ENCODE data around the gene ANKRD1. TPM values are rescaled to one million over a fixed set of nuclear protein-coding genes. Genes with fewer than 3 reads are reported as not detected.

ANKRD1 gene
- total RNA-seq, 1 experiment from 2014 or later = not detected

DNA sequence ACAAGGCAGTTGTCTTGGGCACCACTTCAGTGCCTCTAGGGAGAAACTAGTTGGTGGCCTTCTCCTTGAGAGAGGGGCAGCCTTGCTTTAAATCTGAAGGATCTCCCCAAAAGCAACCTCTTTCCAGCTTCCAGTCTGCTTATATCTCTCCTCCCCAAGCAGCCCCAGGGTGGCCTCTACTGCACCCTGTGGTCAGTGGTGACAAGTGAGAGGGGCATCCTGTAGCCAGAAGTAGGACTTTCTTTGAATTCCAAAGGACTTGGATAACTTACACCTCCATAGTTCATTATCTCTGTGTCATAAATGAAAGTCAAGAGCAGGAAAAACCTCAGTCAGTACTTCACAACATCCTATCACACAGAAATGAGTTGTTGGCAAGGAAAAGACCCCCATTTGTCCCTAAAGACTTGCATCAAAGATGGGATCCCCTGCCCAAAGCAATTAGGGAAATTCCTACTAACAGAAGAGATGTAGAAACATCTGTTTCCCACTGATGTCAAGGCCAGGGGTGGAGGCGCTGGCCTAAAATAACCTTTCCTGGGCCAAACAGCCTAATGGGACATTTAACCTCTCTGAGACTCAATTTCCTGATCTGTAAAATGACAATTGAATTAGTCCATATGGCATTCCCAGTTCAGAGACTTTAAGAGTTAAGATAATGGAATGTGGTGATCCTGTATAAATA, 44.0 kb upstream of the ANKRD1 start:
- CTCF ChIA-PET = no interaction called here
- intact Hi-C loops (cut with micrococcal nuclease) = no loop called here
- H3K4me1 ChIP-seq (ENCODE audit: control insufficient read depth in 1 of 2, insufficient read depth in 2 of 2, low read length in 2 of 2) = peaks cover 0 to 9% of the 10 kb centered on the region in 2 experiments; a peak in 2 of 4 replicates
- no peak for DNase-seq (ENCODE audit: low read depth, low spot score)
- no peak overlapping the region for H3K27ac ChIP-seq (ENCODE audit: low read depth, low read length)
- H3K4me2 ChIP-seq (ENCODE audit: low read length) = no peak overlapping the region
- POLR2A ChIA-PET = no interaction called here
- BruUV-seq (replicated peaks) = no TSS peak
- RAD21 ChIA-PET (ENCODE audit: low non-redundant PET in 1 of 2, low total read pairs in 2 of 2, uncharacterized antibody in 2 of 2, unreplicated experiment in 2 of 2) = no interaction called here
- no peak overlapping the region for H2AFZ ChIP-seq (ENCODE audit: low read depth, low read length, poor library complexity, severe bottlenecking)
- H3K9me3 ChIP-seq (ENCODE audit: control insufficient read depth in 1 of 2, insufficient read depth in 1 of 2, low read depth in 1 of 2, low read length in 2 of 2) = no peaks in the 10 kb centered on the region
- no peak for ATAC-seq
- no peaks in the 10 kb centered on the region for H3K9me2 ChIP-seq (ENCODE audit: insufficient read depth)
- no peaks in the 10 kb centered on the region for H3K79me2 ChIP-seq (ENCODE audit: insufficient read depth, low read length)
- no peaks in the 10 kb centered on the region for H3K36me3 ChIP-seq (ENCODE audit: control insufficient read depth in 1 of 2, insufficient read depth in 2 of 2, low read length in 2 of 2)
- H4K20me1 ChIP-seq (ENCODE audit: insufficient read depth) = no peaks in the 10 kb centered on the region
- TF ChIP-seq SRF (IDR thresholded peaks at IDR 0.05; ENCODE audit: low read depth) = no peak
- no peak for TF ChIP-seq YY1 (IDR thresholded peaks at IDR 0.05; ENCODE audit: extremely low read depth, insufficient replicate concordance, low read depth, low read length)
- TF ChIP-seq SIN3A (IDR thresholded peaks at IDR 0.05; ENCODE audit: low read depth) = no peak
- TF ChIP-seq CTCF (IDR thresholded peaks at IDR 0.05 in 2 of 3, conservative IDR thresholded peaks at IDR 0.05 in 1 of 3; ENCODE audit: borderline replicate concordance in 1 of 3, insufficient read depth in 1 of 3, low read depth in 2 of 3, low read length in 2 of 3) = no peak
- no peak for TF ChIP-seq MAX (IDR thresholded peaks at IDR 0.05)
- TF ChIP-seq TCF7L2 (IDR thresholded peaks at IDR 0.05; ENCODE audit: borderline replicate concordance, extremely low read depth, insufficient read depth, insufficient read length) = no peak
- TF ChIP-seq POLR2AphosphoS5 (IDR thresholded peaks at IDR 0.05; ENCODE audit: low read depth, low read length) = no peak
- TF ChIP-seq ZFX (IDR thresholded peaks at IDR 0.05) = no peak
- TF ChIP-seq SP1 (IDR thresholded peaks at IDR 0.05; ENCODE audit: low read depth) = no peak
- TF ChIP-seq JUND (IDR thresholded peaks at IDR 0.05) = no peak
- no peak for TF ChIP-seq RAD21 (IDR thresholded peaks at IDR 0.05; ENCODE audit: low read depth)
- TF ChIP-seq EZH2phosphoT487 (IDR thresholded peaks at IDR 0.05; ENCODE audit: borderline replicate concordance) = no peak
- TF ChIP-seq ELF1 (IDR thresholded peaks at IDR 0.05; ENCODE audit: borderline replicate concordance, low read depth) = no peak
- TF ChIP-seq POLR2A (IDR thresholded peaks at IDR 0.05; ENCODE audit: borderline replicate concordance, extremely low read depth, insufficient read depth, insufficient read length) = no peak
- no peak for TF ChIP-seq EGR1 (IDR thresholded peaks at IDR 0.05; ENCODE audit: low read depth)
- no peak for TF ChIP-seq ZNF274 (IDR thresholded peaks at IDR 0.05; ENCODE audit: low read depth, low read length)
- no peak for TF ChIP-seq FOSL1 (IDR thresholded peaks at IDR 0.05; ENCODE audit: low read depth)
- no peak overlapping the region for H3K4me3 ChIP-seq (replicated peaks in 1 of 2; ENCODE audit: low read depth in 1 of 2, low read length in 2 of 2)
- H3K9ac ChIP-seq (ENCODE audit: low read length) = no peak overlapping the region
- H3K27me3 ChIP-seq (ENCODE audit: insufficient read depth, low read length) = no peaks in the 10 kb centered on the region
